Lung (tissue), 12 donors: ENCODE measurements around the gene DUSP7. TPM values are rescaled to one million over a fixed set of nuclear protein-coding genes. Genes with fewer than 3 reads are reported as not detected.

Experiments
- ATAC-seq: fragments of 200-7000 bp; cut with Tn5 transposase; one replicate; pipeline ENCODE4 v1.9.1; 2020; ENCODE audit warnings: moderate number of reproducible peaks; ENCODE audit not compliant: insufficient read depth, low FRiP score
- DNase-seq, 3 donors: peaks; one replicate each; pipeline ENCODE4 v3.0.0-alpha.2; 2013 to 2017
- H3K27ac ChIP-seq, 2 donors: one replicate each; pipeline ENCODE4 v1.5.1; 2013; ENCODE audit warnings: mild to moderate bottlenecking in 2 of 2, moderate library complexity in 2 of 2, control low read depth in 1 of 2, inconsistent platforms in 1 of 2, low read depth in 1 of 2, low read length in 1 of 2
- H3K27me3 ChIP-seq, 3 donors: one replicate each; pipeline ENCODE4 v1.5.1; 2013; ENCODE audit warnings: low read length in 2 of 3; ENCODE audit not compliant: control insufficient read depth in 3 of 3, insufficient read depth in 3 of 3
- H3K36me3 ChIP-seq, 4 donors: one replicate each; pipeline ENCODE4 v1.5.1; 2013; ENCODE audit warnings: low read length in 4 of 4, mild to moderate bottlenecking in 1 of 4, moderate library complexity in 1 of 4; ENCODE audit not compliant: control insufficient read depth in 4 of 4, insufficient read depth in 4 of 4
- H3K4me1 ChIP-seq, 5 donors: one replicate each; pipeline ENCODE4 v1.5.1; 2013; ENCODE audit warnings: low read length in 5 of 5, mild to moderate bottlenecking in 2 of 5, moderate library complexity in 1 of 5; ENCODE audit not compliant: control insufficient read depth in 5 of 5, insufficient read depth in 5 of 5
- H3K4me3 ChIP-seq: one replicate; pipeline ENCODE4 v1.5.1; 2013; ENCODE audit warnings: mild to moderate bottlenecking, control low read depth, moderate library complexity
- H3K9ac ChIP-seq, 2 donors: one replicate each; pipeline ENCODE4 v1.5.1; 2013; ENCODE audit warnings: low read length in 2 of 2, control low read depth in 1 of 2; ENCODE audit not compliant: insufficient read depth in 1 of 2
- H3K9me3 ChIP-seq, 4 donors: one replicate each; pipeline ENCODE4 v1.5.1; 2013; ENCODE audit warnings: low read length in 3 of 4, mild to moderate bottlenecking in 1 of 4, moderate library complexity in 1 of 4; ENCODE audit not compliant: control insufficient read depth in 4 of 4, insufficient read depth in 3 of 4
- CTCF ChIP-seq: IDR thresholded peaks from 2 replicates; pipeline ENCODE4 v1.5.1; 2012; ENCODE audit warnings: mild to moderate bottlenecking; ENCODE audit errors: control extremely low read depth, extremely low read depth
- WGBS, 2 donors: extraction: QIAGEN DNeasy Blood & Tissue Kit; methylation state at CpG; one replicate each; pipeline ENCODE4 v1.1.7; 2013; 5-methylcytosine and 5-hydroxymethylcytosine counted together
- polyA plus RNA-seq, 2 donors: library from polyadenylated mRNA; stranded (reverse); fragments of 200-250 nt; gene quantifications; one replicate each; pipeline ENCODE4 v1.2.1, GENCODE V29; 2013
- total RNA-seq, 2 donors: library from RNA; depleted of rRNA in 1 of 2; stranded (reverse); fragments of >200 nt in 1 of 2; gene quantifications; one replicate each; pipeline ENCODE4 v1.2.1, GENCODE V29; 2014 to 2021
- donor health status: control.
- donor health status: control.
- donor health status: Bipolar disorder and iron deficiency.
- donor health status: healthy.
- donor health status: DM: yes; HTN: yes; CAD: no.

The DUSP7 gene
- total and polyA plus RNA-seq, 4 donors = 10.2 to 36.2 (median 20.9) TPM

- Histone ChIP-seq H3K4me3 (no peak overlapping the region), H3K27ac (peak overlapping the region in 1 of 2 donors; percentile 12), H3K9me3 (no peaks in the 10 kb centered on the region), H3K4me1 (peaks cover 0 to 41% (median 23%) of the 10 kb centered on the region in 5 donors), H3K27me3 (no peaks in the 10 kb centered on the region), H3K36me3 (no peaks in the 10 kb centered on the region), H3K9ac (no peak overlapping the region)
- TF ChIP-seq CTCF = no peak
- DNase-seq = no peak
- ATAC-seq = no peak
- WGBS, 2 donors = 97 to 99% methylated on average over 3 of the region's 3 CpGs
Observed at GRCh38 chr3:52087731-52088130, 31.4 kb upstream of the DUSP7 start.

GRCh38 chr3:52086976-52087663, 30.7 kb upstream of the DUSP7 start:
- Histone ChIP-seq H3K36me3 (no peaks in the 10 kb centered on the region), H3K27me3 (no peaks in the 10 kb centered on the region), H3K4me3 (no peak overlapping the region), H3K9ac (no peak overlapping the region), H3K9me3 (no peaks in the 10 kb centered on the region), H3K4me1 (peaks cover 0 to 40% (median 23%) of the 10 kb centered on the region in 5 donors), H3K27ac (peak overlapping the region in 1 of 2 donors; percentile 8)
- no peak for ATAC-seq
- TF ChIP-seq CTCF = no peak
- no peak for DNase-seq
- WGBS, 2 donors = 71 to 77% methylated on average over 8 of the region's 8 CpGs

GRCh38 chr3:52086461-52086860, 30.1 kb upstream of the DUSP7 start:
- Histone ChIP-seq H3K36me3 (no peaks in the 10 kb centered on the region), H3K4me3 (no peak overlapping the region), H3K9me3 (no peaks in the 10 kb centered on the region), H3K4me1 (peaks cover 0 to 34% (median 23%) of the 10 kb centered on the region in 5 donors), H3K9ac (no peak overlapping the region), H3K27me3 (no peaks in the 10 kb centered on the region), H3K27ac (peak overlapping the region in 1 of 2 donors; percentile 8)
- DNase-seq (no peak), ATAC-seq (no peak)
- 94% methylated on average over 6 of the region's 6 CpGs for WGBS, 2 donors
- TF ChIP-seq CTCF = no peak
